Breast epithelium (tissue), 3 donors: ENCODE measurements around the gene GNAQ.

ENCODE experiments used
- POLR2A ChIP-seq: fragments of 450-650 bp; IDR thresholded peaks from one replicate; pipeline ENCODE4 v1.6.1; 2016; ENCODE audit warnings: antibody characterized with exemption, mild to moderate bottlenecking, moderate library complexity
- TF ChIP-seq, protein P1 (sequence below), 3 donors: fragments of 450-650 bp; IDR thresholded peaks; one replicate each; pipeline ENCODE4 v1.5.1; 2016 to 2017; ENCODE audit warnings: antibody characterized with exemption in 3 of 3, mild to moderate bottlenecking in 3 of 3, moderate library complexity in 3 of 3

- TF ChIP-seq, protein P1, sequence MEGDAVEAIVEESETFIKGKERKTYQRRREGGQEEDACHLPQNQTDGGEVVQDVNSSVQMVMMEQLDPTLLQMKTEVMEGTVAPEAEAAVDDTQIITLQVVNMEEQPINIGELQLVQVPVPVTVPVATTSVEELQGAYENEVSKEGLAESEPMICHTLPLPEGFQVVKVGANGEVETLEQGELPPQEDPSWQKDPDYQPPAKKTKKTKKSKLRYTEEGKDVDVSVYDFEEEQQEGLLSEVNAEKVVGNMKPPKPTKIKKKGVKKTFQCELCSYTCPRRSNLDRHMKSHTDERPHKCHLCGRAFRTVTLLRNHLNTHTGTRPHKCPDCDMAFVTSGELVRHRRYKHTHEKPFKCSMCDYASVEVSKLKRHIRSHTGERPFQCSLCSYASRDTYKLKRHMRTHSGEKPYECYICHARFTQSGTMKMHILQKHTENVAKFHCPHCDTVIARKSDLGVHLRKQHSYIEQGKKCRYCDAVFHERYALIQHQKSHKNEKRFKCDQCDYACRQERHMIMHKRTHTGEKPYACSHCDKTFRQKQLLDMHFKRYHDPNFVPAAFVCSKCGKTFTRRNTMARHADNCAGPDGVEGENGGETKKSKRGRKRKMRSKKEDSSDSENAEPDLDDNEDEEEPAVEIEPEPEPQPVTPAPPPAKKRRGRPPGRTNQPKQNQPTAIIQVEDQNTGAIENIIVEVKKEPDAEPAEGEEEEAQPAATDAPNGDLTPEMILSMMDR (IDR thresholded peaks at IDR 0.05) = no peak
- TF ChIP-seq POLR2A = no peak
These were observed 27.0 kb downstream of the GNAQ start for GRCh38 chr9:78004478-78005229.
